ENCODE measurements around the gene HAP1.
"Not testable (repeated sequence)": the region's sequence is repeated elsewhere in the genome, so short reads cannot be mapped to it uniquely, and the experiment has no call there.

Gene HAP1

GRCh38 chr17:41688641-41689496 is 45.6 kb downstream of the HAP1 start, which contains the start of gene EIF1:
TSS of gene EIF1 (plus strand) at chr17:41688885. CDS start at chr17:41689039, 154 bp downstream.
- DNase-seq = peak; percentile 100

DNA sequence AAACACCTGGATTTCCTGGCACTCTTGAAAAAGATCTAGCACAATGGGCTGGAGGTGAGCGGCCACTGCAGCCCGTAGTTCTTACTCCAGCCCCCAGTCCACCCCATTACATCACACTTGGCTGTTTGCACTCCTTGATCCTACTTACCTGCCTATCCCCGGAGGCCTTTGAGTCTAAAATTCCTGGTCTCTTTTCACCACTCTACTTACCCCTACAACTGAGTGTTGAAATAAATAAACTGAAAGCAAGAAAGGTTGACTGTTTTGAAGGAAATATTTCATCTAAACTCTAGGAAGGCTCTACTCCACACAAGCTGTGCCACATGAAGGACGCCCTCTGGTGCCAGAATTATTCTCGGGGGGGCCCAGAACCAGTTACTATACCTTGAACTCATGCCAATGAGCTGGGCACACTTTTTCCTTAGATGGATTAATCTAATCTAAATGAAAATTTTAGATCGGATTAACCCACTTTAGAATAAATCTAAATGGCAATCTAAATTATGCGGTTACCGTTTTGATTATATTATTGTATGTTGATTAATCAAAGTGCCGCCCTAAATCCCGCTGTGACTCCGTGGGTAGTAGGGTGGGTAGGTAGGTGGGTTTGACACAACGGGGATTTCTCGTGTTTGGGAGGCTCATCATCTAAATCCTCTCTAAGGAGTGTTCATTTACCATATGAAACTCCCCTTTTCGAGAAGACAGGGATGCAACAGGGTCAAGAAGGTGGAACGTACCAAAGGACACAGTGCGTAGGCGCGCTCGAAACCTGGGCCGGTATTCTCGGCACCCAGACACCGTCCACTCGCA is 46.4 kb downstream of the HAP1 start:
- peak; percentile 52 for DNase-seq

GRCh38 chr17:41686281-41686680 is 48.2 kb downstream of the HAP1 start:
- DNase-seq = no peak

DNA sequence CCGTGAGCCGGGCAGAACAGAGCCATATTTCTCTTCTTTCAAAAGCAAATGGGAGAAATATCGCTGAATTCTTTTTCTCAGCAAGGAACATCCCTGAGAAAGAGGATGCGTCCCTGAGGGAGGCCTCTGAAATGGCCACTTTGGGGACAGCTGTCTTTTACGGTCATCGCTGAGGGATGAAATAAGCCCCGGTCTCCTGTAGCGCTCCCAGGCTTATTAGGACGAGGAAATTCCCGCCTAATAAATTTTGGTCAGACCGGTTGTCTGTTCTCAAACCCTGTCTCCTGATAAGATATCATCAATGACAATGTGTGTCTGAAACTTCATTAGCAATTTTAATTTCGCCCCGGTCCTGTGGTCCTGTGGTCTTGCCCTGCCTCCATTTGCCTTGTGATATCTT is 48.7 kb downstream of the HAP1 start:
- not testable (repeated sequence) for DNase-seq

DNA sequence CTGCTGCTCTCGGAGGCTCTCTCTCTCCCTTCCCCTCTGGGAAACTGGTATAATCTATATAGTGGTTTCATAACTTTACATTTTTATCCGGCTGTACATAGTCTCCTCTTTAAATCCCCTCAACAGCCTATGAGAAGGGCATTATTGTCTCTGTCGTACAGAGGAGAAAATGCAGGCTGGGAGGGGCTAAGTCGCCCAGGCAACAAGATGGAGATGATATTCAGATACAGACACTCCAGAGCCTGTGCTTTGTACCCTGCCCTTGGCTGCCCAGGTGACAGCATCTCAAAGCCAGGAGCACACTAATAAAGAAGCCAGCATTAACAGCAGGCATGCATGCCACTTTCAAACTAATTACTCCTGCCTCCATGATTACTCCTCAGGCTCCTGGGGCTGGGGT is 50.4 kb downstream of the HAP1 start:
- DNase-seq = no peak

GRCh38 chr17:41683441-41684007 is 50.9 kb downstream of the HAP1 start:
- no peak for DNase-seq

DNA sequence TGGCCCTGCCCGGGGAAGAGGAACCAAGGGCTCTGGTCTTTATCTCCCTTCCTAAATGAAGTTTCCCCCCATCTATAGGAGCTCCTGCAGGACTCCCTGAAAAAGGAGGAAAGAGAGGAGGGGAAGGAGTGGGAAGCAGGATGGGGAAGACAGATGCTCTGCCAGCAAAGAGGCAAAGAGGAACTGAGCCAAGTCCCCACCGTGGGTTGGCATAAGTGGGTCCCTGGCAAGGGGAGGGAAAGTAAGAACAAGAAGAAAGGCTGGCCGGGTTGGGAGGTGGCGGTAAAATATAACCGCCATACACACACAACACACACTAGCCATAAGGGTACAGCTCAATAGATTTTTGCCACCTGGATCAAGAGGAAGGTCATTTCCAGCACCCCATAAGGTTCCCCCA is 51.8 kb downstream of the HAP1 start:
- DNase-seq = no peak

GRCh38 chr17:41681776-41682175 is 52.7 kb downstream of the HAP1 start:
- no peak for DNase-seq

DNA sequence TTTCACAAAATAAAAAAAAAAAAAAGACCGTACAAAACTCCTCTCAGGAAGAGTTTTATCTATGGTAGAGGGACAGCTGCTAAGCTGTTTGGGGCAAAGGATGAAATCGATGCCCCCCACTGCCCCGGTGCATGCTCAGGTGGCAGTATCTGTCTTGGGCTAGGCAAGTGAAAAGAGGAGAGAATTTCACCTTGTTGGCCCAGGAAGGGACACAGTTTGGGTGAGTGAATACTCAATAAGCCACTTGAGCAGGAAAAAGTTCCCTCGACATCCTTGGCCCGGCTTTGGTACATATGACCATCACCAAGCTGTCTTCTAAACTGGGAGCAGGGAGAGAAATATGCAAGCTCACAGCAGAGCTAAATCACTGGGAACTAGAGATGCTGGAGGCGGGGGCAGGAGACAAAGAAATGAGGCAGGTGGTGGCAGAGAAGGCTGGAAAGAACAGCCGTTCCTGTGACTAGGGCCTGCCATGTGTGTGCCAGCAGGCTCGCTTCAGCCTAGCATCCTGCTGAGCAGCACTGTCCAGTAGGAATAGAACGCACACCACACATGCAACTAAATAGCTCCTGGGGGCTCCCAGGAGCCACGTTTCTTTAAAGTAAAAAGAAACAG is 53.9 kb downstream of the HAP1 start:
- no peak for DNase-seq

- DNase-seq = no peak
Measured at GRCh38 chr17:41679740-41680425, 54.6 kb downstream of the HAP1 start.

DNA sequence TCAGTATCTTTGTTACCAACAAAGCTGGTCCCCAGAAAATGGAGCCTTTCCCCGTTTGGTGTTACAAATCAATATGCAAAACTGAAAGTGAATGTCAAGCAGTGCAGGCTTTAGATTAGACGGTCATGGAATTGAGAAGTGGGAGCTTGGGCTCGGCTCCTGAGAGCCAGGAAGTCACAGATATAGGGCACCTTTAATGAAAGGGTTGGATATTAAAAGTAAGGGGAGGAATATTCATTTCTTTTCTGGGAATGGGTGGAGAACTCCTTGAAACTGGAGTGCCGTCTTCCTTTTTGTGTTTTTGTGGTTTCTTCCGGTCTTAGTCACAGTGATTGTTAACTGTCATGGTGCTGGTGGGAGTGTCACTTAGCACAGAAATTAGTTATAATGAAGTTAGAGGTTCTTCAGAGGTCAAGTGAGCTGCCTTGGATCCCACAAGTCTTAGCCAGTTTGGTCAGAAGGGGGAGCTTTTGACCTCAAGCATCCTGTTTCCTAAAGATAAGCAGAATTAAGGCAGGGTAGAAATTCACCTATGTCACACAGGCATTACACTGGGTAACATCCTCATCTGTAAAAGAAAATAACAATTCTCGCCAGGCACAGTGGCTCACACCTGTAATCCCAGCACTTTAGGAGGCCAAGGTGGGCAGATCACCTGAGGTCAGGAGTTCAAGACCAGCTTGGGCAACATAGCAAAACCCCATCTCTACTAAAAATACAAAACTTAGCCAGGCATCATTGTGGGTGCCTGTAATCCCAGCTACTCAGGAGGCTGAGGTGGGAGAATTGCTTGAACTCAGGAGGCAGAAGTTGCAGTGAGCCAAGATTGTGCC is 55.3 kb downstream of the HAP1 start:
- peak; percentile 53 for DNase-seq

DNA sequence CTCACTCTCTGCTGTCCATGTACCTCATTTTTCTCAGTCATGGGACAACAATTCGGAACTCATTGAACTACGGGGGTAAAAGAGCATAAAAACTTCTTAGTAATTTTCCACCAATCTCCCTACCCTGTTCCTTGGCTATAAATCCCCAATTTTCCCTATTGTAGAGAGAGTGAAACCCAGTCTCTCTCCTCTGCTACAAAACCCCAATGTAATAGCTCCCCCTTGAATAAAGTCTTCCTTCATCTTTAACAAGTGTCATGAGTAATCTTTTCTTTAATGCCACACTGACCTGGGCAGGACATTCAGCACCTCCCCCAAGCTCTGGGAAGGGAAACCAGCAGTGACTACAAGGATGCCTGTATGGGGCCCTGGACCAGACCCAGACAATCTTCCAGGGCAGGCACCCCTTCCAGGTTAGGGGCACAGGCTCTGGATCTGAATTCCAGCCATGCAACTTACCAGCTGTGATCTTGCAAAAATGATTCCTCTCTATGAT is 56.0 kb downstream of the HAP1 start:
- DNase-seq = no peak

GRCh38 chr17:41676058-41676419 is 58.4 kb downstream of the HAP1 start:
- DNase-seq = no peak

- DNase-seq = not testable (repeated sequence)
Measured at GRCh38 chr17:41675157-41676057, 59.0 kb downstream of the HAP1 start.
